T-helper 22 cell (primary cell): Measurements from ENCODE around the gene PRKAB1.

Experiments
- DNase-seq: peaks from one replicate; pipeline ENCODE4 v3.0.0-alpha.2; 2020; ENCODE audit warnings: low read depth

The PRKAB1 gene

DNA sequence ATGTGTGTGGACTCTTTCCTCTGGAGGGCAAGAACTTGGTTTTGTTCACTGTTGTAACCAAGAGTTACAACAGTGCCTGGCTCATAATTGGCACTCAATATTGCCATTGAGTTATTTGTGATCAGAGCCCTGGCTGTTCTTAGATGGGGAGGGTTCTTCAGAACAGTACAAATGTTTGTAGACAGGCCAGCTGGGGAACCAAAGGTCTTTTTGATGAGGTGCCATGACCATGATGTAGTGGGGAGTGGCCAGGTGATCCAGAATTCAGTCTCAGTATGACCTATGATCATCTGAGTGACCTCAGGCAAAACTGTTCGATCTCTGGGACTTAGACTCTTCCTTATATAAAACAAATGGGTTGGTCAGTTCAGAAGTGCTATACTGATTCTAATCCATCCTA is 3.3 kb upstream of the PRKAB1 start:
- DNase-seq: no peak

DNA sequence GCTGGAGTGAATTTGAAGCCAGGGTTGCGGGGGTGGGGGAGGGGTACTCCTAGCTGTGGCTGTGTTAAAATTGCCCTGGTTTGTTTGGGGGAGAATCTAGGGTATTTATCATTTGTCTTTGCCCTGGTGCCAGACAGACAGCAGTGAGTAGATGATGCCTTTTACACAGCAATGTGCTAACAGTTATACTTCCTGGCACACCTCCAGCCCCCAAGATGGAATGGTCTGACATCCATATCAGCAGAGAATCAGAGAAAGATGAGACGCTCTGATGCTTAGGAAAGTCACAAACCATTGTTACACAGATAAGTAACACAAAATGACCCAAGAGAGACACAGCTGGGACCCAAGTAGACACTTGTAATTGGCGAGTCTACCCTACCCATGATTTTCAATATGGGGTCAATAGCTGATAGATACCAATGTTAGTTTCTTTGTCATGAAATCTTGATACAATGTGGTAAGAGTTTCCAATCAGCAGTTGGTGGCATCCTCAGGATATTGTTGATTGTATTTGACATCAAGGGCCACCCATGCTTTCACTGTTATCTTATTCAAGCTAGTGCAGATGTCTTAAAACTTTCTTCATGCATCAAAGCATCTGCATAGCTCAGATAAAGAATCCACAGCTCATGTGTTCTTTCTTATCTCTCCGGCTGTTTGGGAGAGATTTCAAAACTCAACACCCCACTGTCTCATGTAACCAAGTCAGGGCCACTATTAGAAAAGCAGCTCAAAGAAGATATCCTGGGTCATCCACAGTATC is 2.6 kb upstream of the PRKAB1 start:
- DNase-seq: no peak

DNA sequence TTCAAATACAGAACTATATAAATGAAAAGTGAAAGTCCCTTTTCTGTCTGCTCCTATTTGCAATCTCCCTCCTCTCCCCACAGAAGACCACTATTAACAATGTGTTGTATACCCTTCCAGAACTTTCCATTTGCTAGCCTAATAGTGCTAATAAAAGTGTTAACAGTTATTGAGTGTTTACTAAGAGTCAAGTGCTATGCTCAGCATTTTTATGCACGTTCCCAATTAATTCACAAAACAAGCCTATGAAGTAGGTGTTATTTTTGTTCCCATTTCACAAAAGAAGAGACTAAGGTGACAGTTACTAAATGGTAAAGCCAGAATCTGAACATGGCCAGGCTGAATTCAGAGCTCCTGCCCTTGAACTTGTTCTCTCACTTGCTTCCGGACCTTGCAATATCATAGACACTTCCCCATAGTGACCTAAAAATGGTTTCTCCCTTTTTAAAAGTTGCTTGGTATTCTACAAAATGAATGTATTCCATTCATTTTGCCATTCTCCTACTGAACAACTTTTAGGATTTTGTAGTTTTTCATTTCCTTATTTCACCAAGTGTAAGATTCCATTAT is 1.6 kb upstream of the PRKAB1 start:
- DNase-seq: no peak

DNA sequence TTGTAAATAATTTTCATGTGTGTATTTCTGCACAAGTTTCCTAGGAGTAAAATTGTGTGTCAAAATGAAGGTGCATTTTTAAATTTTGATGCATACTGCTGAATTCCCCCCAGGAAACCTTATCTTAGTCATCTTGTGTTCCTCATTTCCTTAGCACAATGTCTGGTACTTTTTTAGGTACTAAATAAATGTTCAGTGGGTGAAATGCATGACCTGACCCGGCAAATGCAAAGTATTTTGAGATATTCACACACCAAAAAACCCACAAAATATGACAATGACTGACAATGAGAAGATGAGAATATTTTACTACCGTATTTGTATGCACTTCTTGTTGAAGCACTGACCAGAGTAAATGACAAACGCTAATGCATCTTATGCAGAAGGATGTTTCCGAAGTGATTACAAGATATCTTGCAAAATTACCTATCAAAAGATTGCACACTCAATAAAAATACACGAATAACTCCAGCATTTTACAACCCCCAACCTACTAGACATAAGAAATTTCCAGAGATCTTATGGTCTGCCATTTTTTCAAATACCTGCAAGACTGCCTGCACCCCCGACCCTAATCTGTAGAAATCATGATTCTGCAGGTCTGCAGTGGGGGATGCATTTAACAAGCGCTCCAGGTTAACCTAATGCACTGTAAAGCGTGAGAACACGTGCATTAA is 895 bp upstream of the PRKAB1 start:
- no peak for DNase-seq

DNA sequence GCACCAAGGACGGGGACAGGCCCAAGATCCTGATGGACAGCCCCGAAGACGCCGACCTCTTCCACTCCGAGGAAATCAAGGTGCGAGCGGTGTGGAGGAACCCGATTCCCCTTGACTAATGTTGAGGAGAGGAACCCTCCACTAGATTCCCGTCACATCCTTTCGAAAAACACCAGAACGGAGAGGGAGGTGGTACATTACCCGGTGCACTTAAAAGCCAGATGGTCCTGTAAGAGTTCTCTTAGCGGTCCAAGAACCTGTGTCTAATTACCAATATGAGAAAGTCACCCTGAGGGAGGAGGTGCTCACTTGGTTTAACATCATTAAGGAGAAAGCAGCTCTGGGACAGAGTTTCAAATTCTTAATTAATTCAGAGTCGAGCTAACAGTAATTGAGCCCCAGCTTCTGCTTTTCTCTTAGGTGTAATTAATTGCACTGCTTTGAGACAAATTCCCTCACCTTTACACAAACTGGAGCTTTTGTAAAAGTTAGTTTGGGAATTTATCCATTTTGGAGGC is 450 bp downstream of the PRKAB1 start:
- no peak for DNase-seq

DNA sequence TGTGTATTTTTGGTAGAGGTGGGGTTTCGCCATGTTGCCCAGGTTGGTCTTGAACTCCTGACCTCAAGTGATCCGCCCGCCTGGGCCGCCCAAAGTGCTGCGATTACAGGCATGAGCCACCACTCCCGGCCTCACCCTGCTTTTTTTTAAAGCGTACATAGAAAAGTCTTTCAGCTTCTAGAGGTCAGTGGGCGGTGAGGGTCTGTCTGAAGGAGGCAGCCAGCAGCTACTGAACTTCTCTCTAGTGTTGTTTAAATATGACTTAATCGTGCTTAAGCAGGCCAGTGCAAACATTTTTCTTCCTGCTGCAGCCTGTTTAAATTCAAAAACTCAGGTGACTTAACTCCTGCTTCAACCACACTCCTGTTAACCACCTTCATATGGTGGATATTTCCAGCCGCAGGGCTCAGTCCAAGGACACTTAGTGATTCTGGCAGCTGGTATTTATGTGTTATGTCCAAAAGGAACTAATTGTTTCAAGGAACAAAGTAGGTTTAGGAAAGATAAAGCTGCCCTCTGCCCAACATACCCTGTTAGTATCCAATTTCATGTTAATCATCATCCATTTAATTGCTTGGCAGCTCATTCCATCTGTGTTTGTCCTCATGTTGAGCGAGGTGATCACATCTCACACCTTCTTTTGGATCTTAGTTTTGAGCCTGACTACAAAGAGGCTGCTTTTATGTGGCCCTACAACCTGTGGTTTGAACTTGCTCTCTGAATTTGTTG is 2.0 kb downstream of the PRKAB1 start:
- no peak for DNase-seq

DNA sequence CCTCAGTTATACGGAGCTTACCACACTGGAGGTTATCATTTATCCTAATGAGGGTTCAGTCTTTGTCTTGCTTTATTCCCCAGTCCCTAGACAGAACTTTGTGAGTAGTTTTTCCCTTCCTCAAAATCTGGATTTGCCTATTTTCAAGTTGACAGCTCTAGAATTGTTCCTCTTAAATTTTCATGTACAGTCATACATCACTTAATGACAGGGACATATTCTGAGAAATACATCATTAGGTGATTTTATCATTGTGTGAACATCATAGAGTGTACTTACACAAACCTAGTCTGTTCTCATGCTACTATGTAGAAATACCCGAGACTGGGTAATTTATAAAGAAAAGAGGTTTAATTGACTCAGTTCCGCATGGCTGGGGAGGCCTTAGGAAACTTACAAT is 3.1 kb downstream of the PRKAB1 start:
- no peak for DNase-seq

DNA sequence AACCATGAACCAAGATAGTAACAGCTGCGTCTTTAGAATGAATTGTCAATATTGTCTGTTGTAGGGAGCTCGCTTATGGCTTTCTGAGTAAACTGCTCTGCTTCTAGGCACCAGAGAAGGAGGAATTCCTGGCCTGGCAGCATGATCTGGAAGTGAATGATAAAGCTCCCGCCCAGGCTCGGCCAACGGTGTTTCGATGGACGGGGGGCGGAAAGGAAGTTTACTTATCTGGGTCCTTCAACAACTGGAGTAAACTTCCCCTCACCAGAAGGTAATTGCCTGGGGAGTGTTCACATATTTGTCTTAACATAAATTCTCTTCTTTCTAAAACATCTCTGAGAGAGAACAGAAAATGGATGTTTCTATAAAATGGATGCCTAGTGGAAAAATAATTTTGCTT is 4.3 kb downstream of the PRKAB1 start:
- DNase-seq: no peak

DNA sequence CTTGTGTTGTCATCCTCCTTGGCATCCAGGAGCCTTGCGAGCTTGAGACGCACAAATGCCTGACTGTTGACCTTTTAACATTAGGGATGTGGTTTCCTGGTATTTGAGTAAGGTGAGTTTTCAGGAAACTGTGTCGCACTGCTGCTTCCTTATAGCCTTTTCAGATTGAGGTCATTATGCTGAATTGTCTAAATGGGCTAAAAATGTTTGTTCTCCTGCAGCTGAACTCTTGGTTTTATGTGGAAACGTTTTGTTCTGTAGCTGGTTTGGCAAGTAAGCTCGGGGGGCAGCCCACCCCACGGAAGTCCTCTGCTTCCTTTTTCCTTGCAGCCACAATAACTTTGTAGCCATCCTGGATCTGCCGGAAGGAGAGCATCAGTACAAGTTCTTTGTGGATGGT is 5.7 kb downstream of the PRKAB1 start:
- DNase-seq: no peak

DNA sequence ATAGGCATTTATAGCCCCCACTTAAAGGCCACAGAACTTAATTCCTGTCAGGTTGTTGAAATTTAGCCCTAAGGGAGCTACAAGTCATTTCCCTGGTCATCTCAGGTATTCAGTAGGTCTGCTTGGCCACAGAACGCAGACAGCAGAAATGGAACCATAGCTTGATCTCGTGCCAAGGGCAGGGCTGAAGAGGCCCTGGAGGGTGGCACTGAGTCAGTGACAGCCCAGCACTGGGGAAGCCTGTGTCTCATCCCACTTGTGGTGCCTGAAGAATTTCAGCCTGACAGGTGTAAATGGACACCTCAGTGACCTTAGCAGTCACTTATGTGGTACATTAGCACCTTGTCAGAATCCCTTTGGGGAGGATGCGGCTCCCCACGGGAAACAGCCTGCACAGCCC is 6.6 kb downstream of the PRKAB1 start:
- DNase-seq: no peak

DNA sequence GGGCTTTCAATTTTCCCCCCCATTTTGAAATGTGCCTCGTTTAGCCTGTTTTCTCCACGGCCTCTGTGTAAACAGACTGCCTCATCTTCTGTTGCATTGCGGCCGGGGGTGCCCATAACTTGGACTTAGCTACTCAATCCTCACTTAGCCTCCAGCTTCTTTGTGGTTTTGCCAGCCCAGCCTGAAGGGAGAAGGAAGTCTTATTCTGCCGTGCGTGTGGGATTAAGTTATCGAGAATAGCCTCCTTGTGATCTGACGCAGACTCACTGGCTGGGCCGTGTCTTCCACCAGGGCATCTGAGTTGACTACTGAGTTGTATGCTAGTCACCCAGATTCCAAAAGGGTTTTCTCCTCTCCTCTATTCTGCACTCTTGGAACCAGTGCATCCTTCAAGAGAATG is 8.1 kb downstream of the PRKAB1 start:
- no peak for DNase-seq

DNA sequence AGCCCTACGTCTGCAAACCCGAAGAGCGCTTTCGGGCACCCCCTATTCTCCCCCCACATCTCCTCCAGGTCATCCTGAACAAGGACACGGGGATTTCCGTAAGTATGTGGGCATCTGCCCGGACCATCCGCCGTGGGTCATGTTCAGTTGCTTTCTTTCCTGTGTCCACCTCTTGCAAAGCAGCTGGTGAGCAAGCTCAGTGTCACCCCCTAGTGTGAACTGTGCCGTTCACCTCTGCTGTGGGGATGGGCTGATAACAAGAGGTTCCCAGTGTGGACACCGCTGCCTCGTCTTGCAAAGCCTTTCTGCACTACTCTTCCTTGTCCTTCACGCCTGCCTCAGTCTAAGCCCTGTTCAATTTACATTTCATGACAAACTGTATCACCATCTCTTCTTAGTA is 8.6 kb downstream of the PRKAB1 start:
- DNase-seq: no peak

DNA sequence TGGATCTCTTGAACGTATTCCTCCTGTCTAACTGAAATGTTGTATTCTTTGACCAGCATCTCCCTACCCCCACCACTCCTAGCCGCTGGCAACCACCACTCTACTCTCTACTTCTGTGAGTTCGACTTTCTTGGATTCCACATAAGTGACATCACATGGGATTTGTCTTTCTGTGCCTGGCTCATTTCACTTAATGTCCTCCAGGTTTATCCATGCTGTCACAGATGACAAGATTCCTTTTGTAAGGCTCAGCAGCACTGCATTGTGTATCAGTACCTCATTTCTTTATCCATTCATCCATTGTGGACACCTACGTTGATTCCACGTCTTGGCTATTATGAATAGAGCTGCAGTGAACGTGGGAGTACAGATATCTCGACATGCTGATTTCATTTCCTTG is 10.5 kb downstream of the PRKAB1 start:
- DNase-seq: no peak

DNA sequence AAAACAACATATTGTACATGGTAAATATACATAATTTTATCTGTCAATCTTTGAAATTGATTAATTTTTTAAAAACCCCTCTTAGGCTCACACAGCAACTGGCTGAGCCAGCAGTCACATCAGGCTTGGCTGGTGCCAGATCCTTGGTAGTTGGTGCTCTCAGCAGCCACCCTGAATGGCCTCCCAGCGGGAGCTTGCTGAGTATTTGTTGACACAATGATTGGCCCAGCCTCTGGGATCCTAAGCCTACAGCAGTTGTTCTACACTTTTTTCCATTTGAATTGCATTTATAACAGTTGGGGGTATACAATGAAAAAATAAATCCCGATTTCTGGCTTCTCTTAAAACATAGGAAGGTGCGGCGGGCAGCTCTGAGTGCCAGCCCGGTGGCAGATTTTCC is 11.1 kb downstream of the PRKAB1 start:
- DNase-seq: no peak

DNA sequence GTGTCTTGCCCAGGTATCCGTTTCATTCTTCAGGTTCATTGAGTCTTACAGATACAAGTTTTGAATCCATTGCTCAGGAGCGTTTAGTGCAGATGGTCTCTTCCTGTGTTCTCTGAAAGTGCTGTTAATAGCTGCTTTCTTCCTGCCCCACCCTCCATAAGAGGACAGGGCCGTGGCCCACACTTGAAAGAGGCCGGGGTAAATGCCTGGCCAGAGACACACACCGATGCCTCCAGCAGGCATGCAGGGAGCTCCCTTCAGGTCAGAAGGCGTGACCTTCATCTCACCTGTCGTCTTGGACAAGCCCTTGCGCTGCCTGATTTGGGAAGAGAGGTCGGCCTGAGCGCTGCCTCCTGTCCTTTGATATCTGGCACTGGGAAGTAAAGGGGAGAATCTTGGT is 11.6 kb downstream of the PRKAB1 start:
- DNase-seq: no peak

DNA sequence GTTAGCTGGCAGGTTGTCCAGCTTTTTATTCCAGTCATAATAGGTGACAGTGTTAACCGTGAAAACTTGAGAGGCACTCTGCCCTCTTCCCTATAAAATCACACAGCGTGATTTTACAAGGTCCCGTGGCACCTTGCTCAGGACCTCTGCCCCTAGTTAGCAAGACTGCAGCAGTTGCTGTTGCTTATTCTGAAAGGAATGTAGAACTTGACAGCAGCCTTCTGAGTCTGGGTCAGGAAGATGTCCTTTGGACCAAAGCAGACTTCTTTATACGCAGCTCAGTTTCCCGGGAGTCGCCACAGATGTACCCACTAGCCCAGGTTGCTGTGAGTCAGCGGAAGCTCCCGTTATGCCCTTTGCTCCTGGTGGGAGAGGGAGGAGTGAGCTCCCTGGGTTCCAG is 13.2 kb downstream of the PRKAB1 start:
- DNase-seq: no peak

DNA sequence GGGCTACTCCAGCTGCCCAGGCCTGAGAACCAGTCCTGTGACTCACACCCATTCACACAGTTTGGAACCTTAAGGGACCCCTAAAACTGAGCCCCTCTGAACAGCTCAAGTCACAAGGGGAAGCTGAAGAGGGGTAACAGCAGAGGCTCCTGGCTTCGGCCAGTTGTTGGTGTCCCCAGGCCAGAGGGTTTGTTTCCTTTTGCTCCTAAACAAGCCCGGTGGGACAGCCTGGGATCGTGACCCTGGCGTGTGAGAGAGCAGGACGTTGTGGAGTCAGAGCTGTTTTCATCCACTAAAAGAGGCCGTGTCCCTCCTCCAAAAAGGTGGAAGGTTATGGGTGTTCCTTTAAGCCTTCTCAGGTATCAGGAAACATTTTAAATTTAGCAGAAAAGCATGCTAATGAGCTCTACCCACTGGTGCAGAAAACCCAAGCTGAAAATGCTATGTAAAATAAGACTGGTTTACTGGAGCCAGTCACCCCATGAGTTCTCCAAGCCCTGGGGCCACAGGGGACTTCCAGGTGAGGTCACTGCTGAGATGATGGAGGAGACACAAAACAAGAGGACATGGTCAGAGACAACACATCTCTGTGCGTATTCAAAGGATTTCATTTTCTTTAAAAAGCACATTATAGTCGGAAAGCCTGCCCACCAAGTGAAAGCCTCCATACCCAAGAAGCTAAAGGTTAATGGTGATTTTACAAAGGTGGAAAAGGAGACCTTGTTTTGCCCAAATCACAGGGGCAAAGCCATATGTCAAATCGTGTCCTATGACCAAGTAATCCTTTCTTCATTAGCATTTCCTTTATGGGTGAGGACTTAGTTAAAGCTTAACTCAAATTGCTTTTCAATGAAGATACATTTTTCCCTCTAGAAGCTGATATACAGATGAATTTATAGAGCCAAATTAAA is 14.1 kb downstream of the PRKAB1 start:
- DNase-seq: no peak

DNA sequence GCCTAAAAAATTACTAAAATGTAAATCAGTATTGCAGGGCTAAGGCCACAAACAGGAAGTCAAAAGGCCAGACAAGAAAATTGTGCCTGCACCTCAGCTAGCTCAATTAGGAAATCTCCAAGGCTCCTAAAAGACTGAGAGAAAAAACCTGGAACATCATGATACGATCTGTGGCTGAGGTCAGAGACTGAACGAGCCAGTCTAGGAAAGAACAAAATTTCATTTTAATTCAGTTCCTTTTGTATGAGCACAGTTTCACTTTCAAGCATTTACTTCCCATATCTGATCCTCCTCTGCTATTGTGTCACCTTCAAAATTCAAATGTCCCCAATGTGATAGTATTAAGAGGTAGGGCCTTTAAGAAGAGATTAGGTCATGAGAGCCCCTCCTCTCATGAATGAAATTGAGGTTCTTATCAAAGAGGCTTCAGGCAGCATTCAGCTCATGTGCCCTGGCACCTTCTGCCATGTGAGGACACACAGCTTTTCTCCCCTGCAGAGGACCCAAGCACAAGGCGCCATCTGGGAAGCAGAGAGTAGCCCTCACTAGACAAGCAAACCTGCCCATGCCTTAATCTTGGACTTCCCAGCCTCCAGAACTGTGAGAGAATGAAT is 14.8 kb downstream of the PRKAB1 start:
- no peak for DNase-seq

DNA sequence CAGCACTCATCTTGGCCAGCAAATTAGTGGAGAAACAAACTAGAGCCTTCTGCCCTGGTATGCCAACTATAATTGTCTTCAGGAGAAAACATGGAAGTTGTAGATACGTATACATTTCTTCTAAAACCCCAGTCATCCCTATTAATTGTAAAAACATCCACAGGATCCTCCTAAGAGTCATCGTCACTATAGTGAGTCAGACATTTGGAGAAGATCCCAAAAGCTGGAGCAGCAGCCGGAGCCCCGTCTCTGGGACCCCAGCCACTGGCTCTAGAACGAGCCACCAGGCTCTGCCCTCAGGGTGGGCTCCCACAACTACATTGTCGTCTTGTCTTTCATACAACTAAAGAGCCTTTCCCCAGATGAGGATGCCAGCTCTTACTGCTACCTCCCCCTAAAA is 15.5 kb downstream of the PRKAB1 start:
- DNase-seq: no peak

DNA sequence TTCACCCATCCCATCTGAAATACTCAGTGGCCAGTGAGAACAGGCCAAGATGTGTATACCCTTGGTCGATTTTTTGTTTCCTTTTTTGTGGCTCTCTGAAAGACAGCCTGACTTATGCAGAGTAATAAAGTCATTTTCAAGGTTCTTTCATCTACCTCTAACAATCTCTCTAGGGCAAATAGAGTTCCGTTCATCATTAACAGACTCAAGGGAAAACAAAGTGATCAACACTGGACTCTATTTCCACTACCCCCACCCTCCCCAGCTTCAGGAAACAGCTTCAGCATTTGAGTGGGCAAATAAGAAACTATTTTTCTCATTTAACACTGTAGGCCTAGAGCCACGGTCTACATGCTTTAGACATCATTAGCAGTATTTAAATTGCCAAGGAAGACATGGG is 15.9 kb downstream of the PRKAB1 start:
- no peak for DNase-seq

DNA sequence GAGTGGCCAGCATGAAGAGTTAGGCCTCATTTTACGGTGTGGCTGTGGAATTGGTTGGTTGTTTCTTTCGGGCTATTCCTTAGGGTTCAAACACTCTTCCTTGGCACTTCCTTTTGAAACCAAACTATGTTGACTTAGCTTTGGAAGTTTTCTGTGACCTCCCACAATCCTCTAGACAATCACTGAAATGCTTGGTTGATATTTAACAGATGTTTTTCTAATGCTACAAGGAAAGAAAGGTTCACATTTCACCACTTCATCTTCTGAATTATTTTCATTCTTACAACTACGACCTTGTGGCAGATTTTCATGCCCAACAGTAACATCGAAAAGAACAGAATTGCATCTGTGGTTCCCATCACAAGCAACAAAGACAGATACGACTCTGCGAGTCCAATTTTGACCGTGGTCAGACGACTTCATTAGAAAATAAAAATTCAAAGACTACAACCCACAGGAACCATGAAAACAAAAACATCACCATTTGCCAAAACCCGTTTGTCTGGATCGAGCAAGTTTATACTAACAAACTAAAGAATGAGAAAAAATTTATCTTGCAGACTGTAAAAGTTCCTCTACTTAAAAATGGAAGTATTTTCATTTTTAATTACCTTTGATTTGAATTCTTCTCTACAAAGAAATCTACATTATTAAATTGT is 16.9 kb downstream of the PRKAB1 start:
- DNase-seq: no peak
